AG04449 (cell line): ENCODE measurements around the gene ATP13A2.

ENCODE experiments used
- CTCF ChIA-PET: fragments of 350-600 bp; formaldehyde crosslinking; extraction: SDS; loops from one replicate; lab custom pipeline; 2021; ENCODE audit warnings: antibody characterized with exemption; lab: Yijun Ruan, JAX
- POLR2A ChIA-PET: fragments of 400-600, 350-600 bp; formaldehyde crosslinking; extraction: SDS; loops from one replicate; lab custom pipeline; 2020; ENCODE audit warnings: antibody characterized with exemption, inconsistent platforms; lab: Yijun Ruan, JAX
- DNase-seq: peaks from one replicate; pipeline ENCODE4 v3.0.0-alpha.2; 2010; ENCODE audit warnings: low read depth, low spot score
- H3K4me3 ChIP-seq: 2 replicates; pipeline ENCODE4 v1.5.1; 2011; ENCODE audit warnings: low read depth, mild to moderate bottlenecking, control low read depth, low read length
- CTCF ChIP-seq: IDR thresholded peaks from one replicate; pipeline ENCODE4 v1.5.1; 2011; ENCODE audit warnings: mild to moderate bottlenecking, moderate library complexity, low read length, control low read depth, inconsistent platforms; ENCODE audit not compliant: insufficient read depth; ENCODE audit errors: missing control alignments

ATP13A2 gene

GRCh38 chr1:16975838-16976237 is 35.9 kb downstream of the ATP13A2 start:
- H3K4me3 ChIP-seq, result no peak overlapping the region
- no peak for DNase-seq
- no peak for TF ChIP-seq CTCF
- CTCF ChIA-PET, result interaction anchor here (2.8 kb wide), 1 partner anchor 15 kb away, joined by 13 read pairs; no protein-coding TSS in a partner anchor
- POLR2A ChIA-PET, result no interaction called here

GRCh38 chr1:16975211-16975610 is 36.5 kb downstream of the ATP13A2 start:
- no peak for TF ChIP-seq CTCF
- no peak overlapping the region for H3K4me3 ChIP-seq
- DNase-seq, result no peak
- ChIA-PET CTCF (interaction anchor here (1.0 to 2.8 kb wide), 3 partner anchors 15 to 71 kb away, joined by 3 to 13 read pairs (median 3); no protein-coding TSS in a partner anchor), POLR2A (no interaction called here)

- CTCF ChIA-PET, result interaction anchor here (1.2 to 1.5 kb wide), 2 partner anchors 9 to 73 kb away, joined by 5 read pairs; no protein-coding TSS in a partner anchor
- DNase-seq, result no peak
- POLR2A ChIA-PET, result no interaction called here
- no peak overlapping the region for H3K4me3 ChIP-seq
- no peak for TF ChIP-seq CTCF
Observed at GRCh38 chr1:16973215-16973614, 38.5 kb downstream of the ATP13A2 start.

- no peak overlapping the region for H3K4me3 ChIP-seq
- TF ChIP-seq CTCF, result no peak
- ChIA-PET CTCF (interaction anchor here (1.2 to 1.5 kb wide), 3 partner anchors 9 to 74 kb away, joined by 3 to 5 read pairs (median 5); no protein-coding TSS in a partner anchor), POLR2A (interaction anchor here (0.6 to 1.0 kb wide), 2 partner anchors 8 to 10 kb away, joined by 3 read pairs; partner anchors contain the start of gene MFAP2)
- no peak for DNase-seq
Observed at GRCh38 chr1:16972189-16972895, 39.4 kb downstream of the ATP13A2 start.

DNA sequence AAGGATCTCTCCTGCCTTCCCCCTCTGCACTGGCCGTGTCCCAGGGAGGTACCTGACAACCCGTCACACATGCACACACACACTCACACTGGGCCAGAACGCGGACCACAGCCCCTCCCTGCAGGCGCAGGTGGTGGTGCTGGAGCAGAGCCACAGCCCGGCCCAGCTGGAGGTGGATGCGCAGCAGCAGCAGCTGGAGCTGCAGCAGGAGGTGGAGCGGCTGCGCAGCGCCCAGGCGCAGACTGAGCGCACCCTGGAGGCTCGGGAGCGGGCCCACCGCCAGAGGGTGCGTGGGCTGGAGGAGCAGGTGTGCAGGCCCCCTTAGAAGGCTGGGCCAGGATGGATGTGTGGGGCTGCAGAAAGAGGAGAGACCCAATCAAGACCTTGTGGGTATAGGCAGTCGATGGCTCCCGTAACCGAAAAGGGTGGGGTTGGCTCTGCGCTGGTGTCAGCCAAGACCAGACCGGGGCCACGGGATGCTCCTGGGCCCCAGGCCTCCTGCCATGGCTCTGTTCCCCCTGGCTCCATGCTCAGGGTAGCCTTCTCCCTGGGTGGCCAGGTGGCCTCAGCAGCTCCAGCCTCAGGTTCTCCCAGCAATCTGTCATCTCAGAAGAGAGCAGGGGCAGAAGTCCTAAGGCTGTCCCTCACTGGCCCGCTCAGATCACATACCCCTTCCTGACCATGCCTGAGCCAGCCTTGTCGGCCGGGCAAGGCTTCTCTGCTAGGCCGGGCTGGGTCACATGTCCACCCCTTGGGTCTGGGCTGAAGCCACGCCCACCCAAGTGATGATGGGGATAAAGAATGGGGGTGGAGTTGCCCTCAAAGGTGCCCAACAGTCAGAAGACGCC is 40.2 kb downstream of the ATP13A2 start:
- CTCF ChIA-PET, result interaction anchor here (0.6 to 1.5 kb wide), 3 partner anchors 10 to 74 kb away, joined by 3 to 5 read pairs (median 3); no protein-coding TSS in a partner anchor
- DNase-seq, result no peak
- POLR2A ChIA-PET, result interaction anchor here (1.0 kb wide), 1 partner anchor 10 kb away, joined by 3 read pairs; no protein-coding TSS in a partner anchor
- TF ChIP-seq CTCF, result no peak
- no peak overlapping the region for H3K4me3 ChIP-seq
